DOHH2 (cell line): ENCODE data around the gene UPK1A.

Experiments
- H3F3A ChIP-seq: fragments of 200-600 bp; sonication (generic), shearing (Covaris generic); 2 replicates; pipeline ENCODE4 v1.6.0; 2016; ENCODE audit warnings: antibody characterized with exemption, mild to moderate bottlenecking; ENCODE audit not compliant: control insufficient read depth, insufficient read depth
- H3K27ac ChIP-seq: fragments of 200-600 bp; sonication (generic); 2 replicates; pipeline ENCODE4 v1.5.1; 2014; ENCODE audit warnings: low read depth, mild to moderate bottlenecking, low read length, moderate library complexity
- H3K27me3 ChIP-seq: fragments of 200-600 bp; sonication (generic); 2 replicates; pipeline ENCODE4 v1.6.1; 2014; ENCODE audit warnings: mild to moderate bottlenecking, low read length, mixed read lengths; ENCODE audit not compliant: control insufficient read depth
- H3K36me3 ChIP-seq: fragments of 200-600 bp; sonication (generic); 2 replicates; pipeline ENCODE4 v1.6.1; 2014; ENCODE audit warnings: mild to moderate bottlenecking, low read length, moderate library complexity, mixed read lengths; ENCODE audit not compliant: control insufficient read depth
- H3K4me1 ChIP-seq: fragments of 200-600 bp; sonication (generic); 2 replicates; pipeline ENCODE4 v1.6.1; 2014; ENCODE audit warnings: mild to moderate bottlenecking, low read length, mixed read lengths; ENCODE audit not compliant: control insufficient read depth
- H3K4me2 ChIP-seq: fragments of 200-600 bp; sonication (generic); 2 replicates; pipeline ENCODE4 v1.6.0; 2014; ENCODE audit warnings: mild to moderate bottlenecking, low read length, moderate library complexity
- H3K4me3 ChIP-seq: fragments of 200-600 bp; sonication (generic); 2 replicates; pipeline ENCODE4 v1.5.1; 2014; ENCODE audit warnings: mild to moderate bottlenecking, low read length, mixed read lengths
- H3K79me2 ChIP-seq: fragments of 200-600 bp; sonication (generic); 2 replicates; pipeline ENCODE4 v1.6.1; 2014; ENCODE audit warnings: mild to moderate bottlenecking, low read length, mixed read lengths; ENCODE audit not compliant: control insufficient read depth
- H3K9me2 ChIP-seq: fragments of 200-600 bp; sonication (generic); replicated peaks from 2 replicates; pipeline ENCODE4 v1.6.1; 2014; ENCODE audit warnings: mild to moderate bottlenecking, low read length, mixed read lengths; ENCODE audit not compliant: control insufficient read depth
- H3K9me3 ChIP-seq: fragments of 200-600 bp; sonication (generic); 2 replicates; pipeline ENCODE4 v1.6.1; 2014; ENCODE audit warnings: antibody characterized with exemption, low read length, mixed read lengths; ENCODE audit not compliant: control insufficient read depth, insufficient read depth
- H4K20me1 ChIP-seq: fragments of 200-600 bp; sonication (generic); 2 replicates; pipeline ENCODE4 v1.6.0; 2014; ENCODE audit warnings: low read depth, mild to moderate bottlenecking, antibody characterized with exemption, low read length, moderate library complexity; ENCODE audit not compliant: control insufficient read depth, insufficient read depth
- CTCF ChIP-seq: fragments of 200-600 bp; sonication (generic); IDR thresholded peaks from one replicate; pipeline ENCODE4 v1.5.1; 2014; ENCODE audit warnings: antibody characterized with exemption, mild to moderate bottlenecking, low read depth, low read length; ENCODE audit not compliant: poor library complexity, severe bottlenecking
- EZH2phosphoT487 ChIP-seq: fragments of 200-600 bp; sonication (generic); IDR thresholded peaks from 2 replicates; pipeline ENCODE4 v1.6.1; 2017; ENCODE audit warnings: borderline replicate concordance, mild to moderate bottlenecking, antibody characterized with exemption, low read length, moderate library complexity, mixed read lengths

UPK1A gene

GRCh38 chr19:35656700-35657099, 9.6 kb upstream of the UPK1A start:
- no peaks in the 10 kb centered on the region for H3K27me3 ChIP-seq
- no peaks in the 10 kb centered on the region for H4K20me1 ChIP-seq
- no peaks in the 10 kb centered on the region for H3F3A ChIP-seq
- H3K9me2 ChIP-seq, result no peaks in the 10 kb centered on the region
- no peaks in the 10 kb centered on the region for H3K9me3 ChIP-seq
- H3K36me3 ChIP-seq, result peaks cover 45% of the 10 kb centered on the region
- no peak overlapping the region for H3K4me3 ChIP-seq
- no peak overlapping the region for H3K27ac ChIP-seq
- TF ChIP-seq CTCF, result no peak
- no peaks in the 10 kb centered on the region for H3K4me1 ChIP-seq
- no peak overlapping the region for H3K4me2 ChIP-seq
- peaks cover under 1% of the 10 kb centered on the region; the same call in 1 of the 2 replicates for H3K79me2 ChIP-seq

DNA sequence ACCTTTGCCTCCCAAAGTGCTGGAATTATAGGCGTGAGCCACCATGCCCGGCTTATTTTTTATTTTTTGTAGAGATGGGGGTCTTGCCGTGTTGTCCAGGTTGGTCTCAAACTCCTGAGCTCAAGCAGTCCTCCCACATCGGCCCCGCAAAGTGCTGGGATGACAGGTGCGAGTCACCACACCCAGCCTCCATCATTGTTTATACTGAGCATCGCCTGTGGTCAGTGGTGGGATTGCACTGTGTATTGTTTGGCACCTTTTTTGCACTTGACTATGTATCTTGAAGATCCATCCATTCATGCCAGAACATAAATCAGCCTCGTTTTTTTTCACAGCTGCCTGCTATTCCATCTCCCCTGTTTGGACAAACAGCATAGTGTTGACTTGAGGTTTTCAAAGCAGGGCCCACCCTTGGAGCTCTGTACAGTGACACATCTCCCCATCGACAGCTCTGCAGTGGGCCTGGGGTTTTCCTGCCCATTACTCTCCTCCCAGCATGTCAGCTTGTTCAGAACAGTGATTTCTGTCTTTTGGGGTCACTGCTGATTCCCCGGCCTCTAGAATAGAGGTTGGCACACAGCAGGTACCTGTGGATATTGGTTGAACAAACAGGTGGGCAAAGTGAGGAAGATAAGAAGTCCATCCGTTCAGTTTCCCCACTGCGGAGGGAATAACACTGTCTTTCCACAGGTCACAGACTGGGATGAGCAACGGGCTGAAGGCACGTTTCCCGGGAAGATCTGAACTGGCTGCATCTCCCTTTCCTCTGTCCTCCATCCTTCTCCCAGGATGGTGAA, 8.2 kb upstream of the UPK1A start:
- Histone ChIP-seq H3K27me3 (no peaks in the 10 kb centered on the region), H3K9me2 (no peaks in the 10 kb centered on the region), H3K27ac (no peak overlapping the region), H3K79me2 (no peaks in the 10 kb centered on the region), H3K4me1 (no peaks in the 10 kb centered on the region), H3K4me3 (no peak overlapping the region), H3K9me3 (no peaks in the 10 kb centered on the region), H3K4me2 (no peak overlapping the region), H3K36me3 (peaks cover 41% of the 10 kb centered on the region), H4K20me1 (no peaks in the 10 kb centered on the region), H3F3A (no peaks in the 10 kb centered on the region)
- TF ChIP-seq EZH2phosphoT487, result no peak
- no peak for TF ChIP-seq CTCF

GRCh38 chr19:35661995-35662340, 4.3 kb upstream of the UPK1A start:
- H3F3A ChIP-seq, result no peaks in the 10 kb centered on the region
- no peaks in the 10 kb centered on the region for H3K9me3 ChIP-seq
- H3K27me3 ChIP-seq, result no peaks in the 10 kb centered on the region
- H4K20me1 ChIP-seq, result no peaks in the 10 kb centered on the region
- peaks cover 14% of the 10 kb centered on the region for H3K36me3 ChIP-seq
- no peaks in the 10 kb centered on the region for H3K4me1 ChIP-seq
- no peaks in the 10 kb centered on the region for H3K79me2 ChIP-seq
- no peak overlapping the region for H3K4me3 ChIP-seq
- TF ChIP-seq CTCF (no peak), EZH2phosphoT487 (no peak)
- H3K27ac ChIP-seq, result no peak overlapping the region
- no peak overlapping the region for H3K4me2 ChIP-seq
- no peaks in the 10 kb centered on the region for H3K9me2 ChIP-seq
